ENCODE measurements around the gene NHSL2.

GRCh38 chrX:71941145-71941544, 30.5 kb downstream of the NHSL2 start:
- TF ChIP-seq, protein P1, sequence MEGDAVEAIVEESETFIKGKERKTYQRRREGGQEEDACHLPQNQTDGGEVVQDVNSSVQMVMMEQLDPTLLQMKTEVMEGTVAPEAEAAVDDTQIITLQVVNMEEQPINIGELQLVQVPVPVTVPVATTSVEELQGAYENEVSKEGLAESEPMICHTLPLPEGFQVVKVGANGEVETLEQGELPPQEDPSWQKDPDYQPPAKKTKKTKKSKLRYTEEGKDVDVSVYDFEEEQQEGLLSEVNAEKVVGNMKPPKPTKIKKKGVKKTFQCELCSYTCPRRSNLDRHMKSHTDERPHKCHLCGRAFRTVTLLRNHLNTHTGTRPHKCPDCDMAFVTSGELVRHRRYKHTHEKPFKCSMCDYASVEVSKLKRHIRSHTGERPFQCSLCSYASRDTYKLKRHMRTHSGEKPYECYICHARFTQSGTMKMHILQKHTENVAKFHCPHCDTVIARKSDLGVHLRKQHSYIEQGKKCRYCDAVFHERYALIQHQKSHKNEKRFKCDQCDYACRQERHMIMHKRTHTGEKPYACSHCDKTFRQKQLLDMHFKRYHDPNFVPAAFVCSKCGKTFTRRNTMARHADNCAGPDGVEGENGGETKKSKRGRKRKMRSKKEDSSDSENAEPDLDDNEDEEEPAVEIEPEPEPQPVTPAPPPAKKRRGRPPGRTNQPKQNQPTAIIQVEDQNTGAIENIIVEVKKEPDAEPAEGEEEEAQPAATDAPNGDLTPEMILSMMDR (IDR thresholded peaks at IDR 0.05; ENCODE audit: borderline replicate concordance, extremely low read depth, low read length, poor library complexity, severe bottlenecking) = no peak
- TF ChIP-seq EZH2 (IDR thresholded peaks at IDR 0.05; ENCODE audit: borderline replicate concordance, low read depth, low read length, severe bottlenecking) = no peak

All from DND-41 (cell line).